OCI-LY1 (cell line): ENCODE measurements around the gene SESN1.

Experiments used
- H2AFZ ChIP-seq: fragments of 200-600 bp; sonication (generic), shearing (Covaris generic); 2 replicates; pipeline ENCODE4 v1.6.0; 2014; ENCODE audit warnings: antibody characterized with exemption, mild to moderate bottlenecking, low read length
- H3F3A ChIP-seq: fragments of 200-600 bp; sonication (generic), shearing (Covaris generic); 2 replicates; pipeline ENCODE4 v1.6.0; 2014; ENCODE audit warnings: mild to moderate bottlenecking, antibody characterized with exemption, low read length, moderate library complexity; ENCODE audit not compliant: insufficient read depth
- H3K27ac ChIP-seq: fragments of 200-600 bp; sonication (generic); 2 replicates; pipeline ENCODE4 v1.5.1; 2014; ENCODE audit warnings: low read length, mixed run types, mild to moderate bottlenecking, low read depth; ENCODE audit not compliant: poor library complexity, severe bottlenecking
- H3K27me3 ChIP-seq: fragments of 200-600 bp; sonication (generic); 2 replicates; pipeline ENCODE4 v1.6.0; 2014; ENCODE audit warnings: antibody characterized with exemption, mild to moderate bottlenecking, low read length, moderate library complexity; ENCODE audit not compliant: insufficient read depth
- H3K36me3 ChIP-seq: fragments of 200-600 bp; sonication (generic); 2 replicates; pipeline ENCODE4 v1.6.1; 2014; ENCODE audit warnings: mild to moderate bottlenecking, antibody characterized with exemption, low read length, moderate library complexity, mixed read lengths; ENCODE audit not compliant: insufficient read depth
- H3K4me1 ChIP-seq: fragments of 200-600 bp; sonication (generic); 2 replicates; pipeline ENCODE4 v1.5.1; 2014; ENCODE audit warnings: mild to moderate bottlenecking, low read length, moderate library complexity; ENCODE audit not compliant: insufficient read depth, severe bottlenecking
- H3K4me2 ChIP-seq: fragments of 200-600 bp; sonication (generic), shearing (Covaris generic); 2 replicates; pipeline ENCODE4 v1.6.1; 2014; ENCODE audit warnings: low read length
- H3K4me3 ChIP-seq: fragments of 200-600 bp; sonication (generic); 2 replicates; pipeline ENCODE4 v1.5.1; 2014; ENCODE audit warnings: low read length, low read depth, mild to moderate bottlenecking, mixed read lengths; ENCODE audit not compliant: poor library complexity, severe bottlenecking
- H3K79me2 ChIP-seq: fragments of 200-600 bp; shearing (Covaris generic); 2 replicates; pipeline ENCODE4 v1.6.1; 2016; ENCODE audit warnings: mixed run types, low read length, mixed read lengths; ENCODE audit not compliant: insufficient read depth
- H3K9ac ChIP-seq: fragments of 200-600 bp; sonication (generic), shearing (Covaris generic); 2 replicates; pipeline ENCODE4 v1.6.1; 2014; ENCODE audit warnings: mild to moderate bottlenecking, low read length, mixed read lengths
- H3K9me2 ChIP-seq: fragments of 200-600 bp; sonication (generic), shearing (Covaris generic); 2 replicates; pipeline ENCODE4 v1.6.1; 2014; ENCODE audit warnings: low read depth, mild to moderate bottlenecking, low read length, mixed read lengths
- H3K9me3 ChIP-seq: fragments of 200-600 bp; shearing (Covaris generic); 2 replicates; pipeline ENCODE4 v1.6.1; 2014; ENCODE audit warnings: low read length, mixed read lengths
- H4K20me1 ChIP-seq: fragments of 200-600 bp; sonication (generic), shearing (Covaris generic); 2 replicates; pipeline ENCODE4 v1.6.0; 2016; ENCODE audit warnings: mild to moderate bottlenecking, low read length; ENCODE audit not compliant: insufficient read depth
- CTCF ChIP-seq: fragments of 200-600 bp; sonication (generic), shearing (Covaris generic); IDR thresholded peaks from 2 replicates; pipeline ENCODE4 v1.5.1; 2017; ENCODE audit warnings: mild to moderate bottlenecking, antibody characterized with exemption, low read length, moderate library complexity, mixed read lengths
- EZH2 ChIP-seq: fragments of 200-600 bp; sonication (generic), shearing (Covaris generic); IDR thresholded peaks from 2 replicates; pipeline ENCODE4 v1.8.0; 2017; ENCODE audit warnings: borderline replicate concordance, mixed run types, mild to moderate bottlenecking, antibody characterized with exemption, low read length, moderate library complexity, mixed read lengths

The SESN1 gene

GRCh38 chr6:108999428-108999827, 95.2 kb downstream of the SESN1 start:
- Histone ChIP-seq H3K9me3 (no peaks in the 10 kb centered on the region), H3F3A (no peaks in the 10 kb centered on the region), H3K9ac (no peak overlapping the region), H3K4me1 (peaks cover 24% of the 10 kb centered on the region), H3K4me3 (no peak overlapping the region), H2AFZ (no peak overlapping the region), H4K20me1 (no peaks in the 10 kb centered on the region), H3K79me2 (peaks cover 7% of the 10 kb centered on the region; the same call in 1 of the 2 replicates), H3K27me3 (no peaks in the 10 kb centered on the region), H3K27ac (no peak overlapping the region), H3K9me2 (no peaks in the 10 kb centered on the region), H3K36me3 (peaks cover 34% of the 10 kb centered on the region; the same call in 1 of the 2 replicates), H3K4me2 (no peak overlapping the region)
- TF ChIP-seq EZH2 (no peak), CTCF (no peak)

GRCh38 chr6:108998485-108998884, 96.2 kb downstream of the SESN1 start:
- no peak overlapping the region for H3K4me2 ChIP-seq
- H3K9me2 ChIP-seq: no peaks in the 10 kb centered on the region
- no peak overlapping the region for H3K27ac ChIP-seq
- no peak overlapping the region for H2AFZ ChIP-seq
- H3K27me3 ChIP-seq: no peaks in the 10 kb centered on the region
- no peaks in the 10 kb centered on the region for H4K20me1 ChIP-seq
- H3K4me1 ChIP-seq: peaks cover 15% of the 10 kb centered on the region
- TF ChIP-seq CTCF: no peak
- no peak for TF ChIP-seq EZH2
- no peak overlapping the region for H3K4me3 ChIP-seq
- H3K79me2 ChIP-seq: peaks cover under 1% of the 10 kb centered on the region; the same call in 1 of the 2 replicates
- H3K9me3 ChIP-seq: no peaks in the 10 kb centered on the region
- H3K9ac ChIP-seq: no peak overlapping the region
- no peaks in the 10 kb centered on the region for H3F3A ChIP-seq
- H3K36me3 ChIP-seq: peaks cover 36% of the 10 kb centered on the region; the same call in 1 of the 2 replicates

GRCh38 chr6:108996208-108996607, 98.4 kb downstream of the SESN1 start:
- H3K9me2 ChIP-seq: no peaks in the 10 kb centered on the region
- TF ChIP-seq CTCF (no peak), EZH2 (no peak)
- H3K9me3 ChIP-seq: no peaks in the 10 kb centered on the region
- H2AFZ ChIP-seq: no peak overlapping the region
- H3K4me2 ChIP-seq: no peak overlapping the region
- no peaks in the 10 kb centered on the region for H3K27me3 ChIP-seq
- peaks cover 51% of the 10 kb centered on the region; the same call in 1 of the 2 replicates for H3K36me3 ChIP-seq
- H4K20me1 ChIP-seq: no peaks in the 10 kb centered on the region
- no peaks in the 10 kb centered on the region for H3K79me2 ChIP-seq
- no peak overlapping the region for H3K9ac ChIP-seq
- H3K4me3 ChIP-seq: no peak overlapping the region
- no peaks in the 10 kb centered on the region for H3K4me1 ChIP-seq
- H3K27ac ChIP-seq: no peak overlapping the region
- no peaks in the 10 kb centered on the region for H3F3A ChIP-seq
